Activated CD8-positive, alpha-beta T cell treated with anti-CD3 and anti-CD28 coated beads, Interleukin-2, amount 10 ng/mL, durations not matched to agents 7 days and 5 days (primary cell): ENCODE measurements around the gene PDRG1. TPM values are rescaled to one million over a fixed set of nuclear protein-coding genes. Genes with fewer than 3 reads are reported as not detected.
"Not testable (repeated sequence)": the region's sequence is repeated elsewhere in the genome, so short reads cannot be mapped to it uniquely, and the experiment has no call there.

Experiments
- ATAC-seq: fragments of 150-1000 bp; cut with Tn5 transposase; one replicate; pipeline ENCODE4 v1.10.0; 2021; ENCODE audit warnings: moderate library complexity
- CTCF ChIA-PET: fragments of 350-600 bp; sonication (Branson Sonifier 250); formaldehyde crosslinking; loops from one replicate; lab custom pipeline; 2021; ENCODE audit warnings: antibody characterized with exemption; lab: Charles Lee
- POLR2A ChIA-PET: fragments of 350-600 bp; sonication (Branson Sonifier 250); formaldehyde crosslinking; loops from one replicate; lab custom pipeline; 2021; ENCODE audit warnings: antibody characterized with exemption; lab: Charles Lee
- DNase-seq: peaks from one replicate; pipeline ENCODE4 v3.0.0-alpha.2; 2020
- H3K27ac Mint-ChIP-seq: one replicate; pipeline ENCODE4 v1.8.0; 2021; ENCODE audit warnings: mild to moderate bottlenecking, mixed read lengths
- H3K27me3 Mint-ChIP-seq: one replicate; pipeline ENCODE4 v1.8.0; 2021; ENCODE audit warnings: low read depth, mixed read lengths
- H3K36me3 Mint-ChIP-seq: one replicate; pipeline ENCODE4 v1.8.0; 2021; ENCODE audit warnings: low read depth, mixed read lengths
- H3K4me1 Mint-ChIP-seq: one replicate; pipeline ENCODE4 v1.8.0; 2021; ENCODE audit warnings: low read depth, mixed read lengths
- H3K4me3 Mint-ChIP-seq: one replicate; pipeline ENCODE4 v1.8.0; 2021; ENCODE audit warnings: mild to moderate bottlenecking, mixed read lengths
- H3K9me3 Mint-ChIP-seq: one replicate; pipeline ENCODE4 v1.8.0; 2022; ENCODE audit warnings: mixed read lengths; ENCODE audit not compliant: insufficient read depth
- total RNA-seq, 2 experiments: library from RNA; stranded (reverse); gene quantifications; one replicate each; pipeline ENCODE4 v1.2.3, GENCODE V29; 2021

Gene PDRG1
- total RNA-seq, 2 experiments from 2014 or later: 15.0 to 16.1 TPM

GRCh38 chr20:31923388-31924331 lies 28.2 kb downstream of the PDRG1 start:
- DNase-seq (no peak), ATAC-seq (no peak)
- ChIA-PET CTCF (interaction anchor here (0.7 kb wide), 1 partner anchor 29 kb away, joined by 3 read pairs; no protein-coding TSS in a partner anchor), POLR2A (no interaction called here)
- peaks cover 11% of the 10 kb centered on the region for H3K27me3 Mint-ChIP-seq
- H3K36me3 Mint-ChIP-seq: no peaks in the 10 kb centered on the region
- H3K4me3 Mint-ChIP-seq: no peak overlapping the region
- H3K27ac Mint-ChIP-seq: no peak overlapping the region
- H3K4me1 Mint-ChIP-seq: peaks cover 4% of the 10 kb centered on the region
- no peaks in the 10 kb centered on the region for H3K9me3 Mint-ChIP-seq

DNA sequence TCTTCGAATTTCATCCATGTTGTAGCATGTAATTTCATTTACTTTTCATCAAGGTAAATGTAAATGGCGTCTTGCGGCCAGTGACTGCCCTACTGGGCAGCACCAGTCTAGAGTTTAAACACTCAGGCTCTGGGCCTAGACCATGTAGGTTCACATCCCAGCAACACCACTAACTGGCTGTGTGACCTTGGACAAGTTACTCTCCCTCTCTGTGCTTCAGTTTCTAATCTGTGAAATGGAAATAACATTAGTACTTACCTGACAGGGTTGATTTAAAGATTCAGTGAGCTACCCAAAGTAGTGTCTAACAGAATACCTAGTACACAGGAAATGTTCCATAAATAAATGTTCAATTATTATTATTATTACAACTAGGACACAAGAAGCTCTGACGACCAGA lies 29.3 kb downstream of the PDRG1 start:
- Mint-ChIP-seq H3K4me3 (no peak overlapping the region), H3K4me1 (peaks cover 4% of the 10 kb centered on the region), H3K36me3 (no peaks in the 10 kb centered on the region), H3K9me3 (no peaks in the 10 kb centered on the region), H3K27ac (no peak overlapping the region), H3K27me3 (peaks cover 15% of the 10 kb centered on the region)
- no peak for DNase-seq
- CTCF ChIA-PET: no interaction called here
- POLR2A ChIA-PET: no interaction called here
- ATAC-seq: no peak

DNA sequence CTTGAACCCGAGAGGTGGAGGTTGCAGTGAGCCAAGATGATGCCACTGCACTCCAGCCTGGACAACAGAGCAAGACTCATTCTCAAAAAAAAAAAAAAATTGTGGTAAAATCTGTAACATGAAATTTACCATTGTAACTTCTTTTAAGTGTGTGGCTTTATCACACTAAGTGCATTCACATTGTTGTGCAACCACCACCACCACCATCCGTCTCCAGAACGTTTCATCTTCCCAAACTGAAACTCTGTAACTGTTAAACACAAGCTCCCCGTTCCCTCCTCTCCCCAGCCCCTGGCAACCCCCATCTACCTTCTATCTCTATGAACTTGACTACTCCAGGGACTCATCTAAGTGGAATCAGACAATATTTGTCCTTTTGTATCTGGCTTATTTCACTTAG lies 29.7 kb downstream of the PDRG1 start:
- ATAC-seq (no peak), DNase-seq (no peak)
- H3K27ac Mint-ChIP-seq: no peak overlapping the region
- ChIA-PET POLR2A (no interaction called here), CTCF (no interaction called here)
- H3K9me3 Mint-ChIP-seq: no peaks in the 10 kb centered on the region
- no peak overlapping the region for H3K4me3 Mint-ChIP-seq
- H3K27me3 Mint-ChIP-seq: peaks cover 12% of the 10 kb centered on the region
- H3K4me1 Mint-ChIP-seq: peaks cover 4% of the 10 kb centered on the region
- no peaks in the 10 kb centered on the region for H3K36me3 Mint-ChIP-seq

DNA sequence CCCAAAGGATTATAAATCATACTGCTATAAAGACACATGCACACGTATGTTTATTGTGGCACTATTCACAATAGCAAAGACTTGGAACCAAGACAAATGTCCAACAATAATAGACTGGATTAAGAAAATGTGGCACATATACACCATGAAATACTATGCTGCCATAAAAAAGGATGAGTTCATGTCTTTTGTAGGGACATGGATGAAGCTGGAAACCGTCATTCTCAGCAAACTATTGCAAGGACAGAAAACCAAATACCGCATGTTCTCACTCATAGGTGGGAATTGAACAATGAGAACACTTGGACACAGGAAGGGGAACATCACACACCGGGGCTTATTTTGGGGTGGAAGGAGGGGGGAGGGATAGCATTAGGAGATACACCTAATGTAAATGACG lies 30.4 kb downstream of the PDRG1 start:
- H3K27ac Mint-ChIP-seq, POLR2A ChIA-PET, DNase-seq, CTCF ChIA-PET, H3K36me3 Mint-ChIP-seq, ATAC-seq, H3K4me3 Mint-ChIP-seq, H3K9me3 Mint-ChIP-seq, H3K4me1 Mint-ChIP-seq: not testable (repeated sequence)
- H3K27me3 Mint-ChIP-seq: peaks cover 12% of the 10 kb centered on the region

DNA sequence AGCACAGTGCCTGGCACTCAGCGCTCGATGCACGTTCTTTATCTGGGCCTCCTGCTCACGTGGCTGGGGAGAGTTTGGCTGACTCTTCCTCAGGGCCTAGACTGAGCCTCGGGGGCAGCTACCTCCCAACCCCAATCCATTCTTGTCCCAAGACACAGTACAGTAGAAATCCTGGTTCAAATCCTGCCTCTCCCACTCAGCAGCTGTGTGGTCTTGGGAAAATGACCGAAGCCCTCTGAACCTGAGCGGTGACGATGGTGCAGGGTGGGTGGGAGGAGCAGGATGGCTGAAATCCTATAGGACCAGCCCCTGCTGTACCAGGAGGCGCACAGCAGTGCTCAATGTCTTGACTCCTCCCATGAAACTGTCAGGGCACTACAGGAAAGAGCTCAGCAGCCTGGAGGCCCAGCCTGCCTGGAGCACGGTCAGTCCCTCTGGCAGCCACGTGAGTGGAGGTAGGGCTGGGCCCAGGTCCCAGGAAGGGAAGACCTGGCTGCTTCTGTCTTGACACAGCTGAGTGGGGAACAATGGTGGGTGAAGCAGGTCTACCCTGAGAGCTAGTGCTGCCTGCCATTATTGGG lies 31.5 kb downstream of the PDRG1 start:
- ChIA-PET CTCF (no interaction called here), POLR2A (no interaction called here)
- no peaks in the 10 kb centered on the region for H3K9me3 Mint-ChIP-seq
- ATAC-seq: no peak
- no peak overlapping the region for H3K4me3 Mint-ChIP-seq
- peaks cover 12% of the 10 kb centered on the region for H3K27me3 Mint-ChIP-seq
- no peak for DNase-seq
- H3K27ac Mint-ChIP-seq: no peak overlapping the region
- no peaks in the 10 kb centered on the region for H3K36me3 Mint-ChIP-seq
- peaks cover 4% of the 10 kb centered on the region for H3K4me1 Mint-ChIP-seq

DNA sequence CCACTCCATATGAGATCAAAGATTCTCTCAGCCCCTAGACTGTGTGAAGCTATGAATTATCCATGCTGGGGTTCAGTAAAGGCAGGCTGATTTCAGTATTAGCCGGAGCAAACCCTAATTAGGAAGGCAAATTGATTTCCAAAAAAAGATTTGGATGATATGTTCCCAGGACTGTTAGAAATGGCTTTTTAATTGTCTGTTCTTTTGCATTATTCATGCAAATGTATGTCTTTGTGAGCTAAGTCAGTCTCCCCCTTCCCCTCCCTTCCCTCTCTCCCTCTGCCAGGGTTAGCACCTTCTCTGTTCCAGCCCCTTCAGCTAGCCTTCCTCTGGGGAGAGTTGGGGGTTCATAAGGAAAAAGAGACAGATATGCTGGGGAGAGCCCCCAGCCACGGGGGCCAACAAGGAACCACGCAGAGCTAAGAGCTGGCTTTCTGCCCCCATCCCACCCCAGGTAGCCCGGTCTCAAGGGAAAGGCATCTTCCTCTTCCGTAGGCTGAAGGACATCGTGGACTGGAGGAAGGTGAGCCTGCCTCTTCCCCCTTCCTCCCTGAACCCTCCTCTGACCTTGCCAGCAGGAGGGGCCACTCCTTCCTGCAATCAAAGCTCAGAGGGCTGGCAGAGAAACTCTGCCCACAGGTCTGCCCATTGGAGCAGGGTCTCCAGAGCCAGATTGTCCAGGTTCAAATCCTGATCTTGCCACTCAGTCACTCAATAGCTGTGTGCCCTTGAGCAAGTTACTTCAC lies 32.3 kb downstream of the PDRG1 start:
- no peaks in the 10 kb centered on the region for H3K36me3 Mint-ChIP-seq
- no peak overlapping the region for H3K4me3 Mint-ChIP-seq
- ChIA-PET CTCF (interaction anchor here (1.4 kb wide), 1 partner anchor 73 kb away, joined by 3 read pairs; no protein-coding TSS in a partner anchor), POLR2A (no interaction called here)
- no peak overlapping the region for H3K27ac Mint-ChIP-seq
- no peaks in the 10 kb centered on the region for H3K9me3 Mint-ChIP-seq
- ATAC-seq: no peak
- H3K4me1 Mint-ChIP-seq: peaks cover 4% of the 10 kb centered on the region
- no peak for DNase-seq
- peaks cover 12% of the 10 kb centered on the region for H3K27me3 Mint-ChIP-seq

DNA sequence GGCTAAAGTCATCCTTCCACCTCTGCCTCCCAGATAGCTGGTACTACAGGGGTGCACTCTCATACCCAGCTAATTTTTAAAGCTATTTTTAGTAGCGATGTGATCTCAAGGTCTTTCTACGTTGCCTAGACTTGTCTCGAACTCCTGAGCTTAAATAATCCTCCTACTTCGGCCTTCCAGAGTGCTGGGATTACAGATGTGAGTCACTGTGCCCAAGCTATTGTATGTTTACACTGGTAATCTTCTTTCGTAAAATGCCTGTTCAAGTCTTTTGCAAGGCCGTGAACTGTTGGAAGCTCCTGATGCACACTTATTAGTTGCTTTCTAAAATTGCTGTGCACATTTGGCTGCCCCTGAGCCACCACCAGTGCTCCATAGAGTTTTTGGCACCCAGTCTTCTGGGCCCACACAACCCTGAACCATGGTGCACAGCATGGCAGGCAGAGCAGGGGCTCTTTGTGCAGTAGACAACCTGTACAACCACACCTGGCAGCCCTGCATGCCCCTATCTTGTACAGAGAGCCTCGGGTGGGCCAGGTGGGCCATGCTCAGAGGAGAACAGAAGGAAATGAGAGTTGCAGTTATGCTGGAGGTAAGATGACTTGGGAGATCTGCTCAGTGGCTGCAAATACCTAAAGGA lies 33.3 kb downstream of the PDRG1 start:
- ATAC-seq: no peak
- CTCF ChIA-PET: interaction anchor here (1.4 kb wide), 1 partner anchor 72 kb away, joined by 3 read pairs; no protein-coding TSS in a partner anchor
- DNase-seq: no peak
- POLR2A ChIA-PET: no interaction called here
- Mint-ChIP-seq H3K9me3 (no peaks in the 10 kb centered on the region), H3K36me3 (no peaks in the 10 kb centered on the region), H3K27me3 (peaks cover 12% of the 10 kb centered on the region), H3K4me1 (no peaks in the 10 kb centered on the region), H3K4me3 (no peak overlapping the region), H3K27ac (no peak overlapping the region)

DNA sequence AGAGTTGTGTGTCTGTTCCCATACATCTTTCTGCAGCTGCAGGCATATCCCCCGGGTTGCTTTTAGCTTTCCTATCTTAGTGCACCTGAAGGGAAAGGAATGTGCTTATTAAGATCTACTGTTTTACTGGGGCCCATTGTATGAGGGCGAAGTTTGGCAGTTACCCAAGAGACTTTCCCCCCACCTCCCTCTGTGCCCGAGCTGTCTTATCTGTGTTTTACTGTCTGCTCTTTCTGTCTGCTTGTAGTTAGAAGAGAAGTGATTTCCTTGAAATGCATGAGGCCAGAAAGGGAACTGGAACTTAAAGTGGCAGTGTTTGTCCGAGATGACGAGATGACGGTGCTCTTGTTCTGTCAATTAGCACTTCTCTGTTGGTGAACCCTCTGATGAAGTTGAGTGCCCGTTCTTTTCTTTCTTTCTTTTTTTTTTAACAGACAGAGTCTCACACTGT lies 33.9 kb downstream of the PDRG1 start:
- peaks cover 12% of the 10 kb centered on the region for H3K27me3 Mint-ChIP-seq
- H3K4me1 Mint-ChIP-seq, H3K27ac Mint-ChIP-seq, ATAC-seq, DNase-seq, POLR2A ChIA-PET, H3K4me3 Mint-ChIP-seq, H3K9me3 Mint-ChIP-seq, H3K36me3 Mint-ChIP-seq: not testable (repeated sequence)
- CTCF ChIA-PET: interaction anchor here (1.4 kb wide), 1 partner anchor 71 kb away, joined by 3 read pairs; no protein-coding TSS in a partner anchor

DNA sequence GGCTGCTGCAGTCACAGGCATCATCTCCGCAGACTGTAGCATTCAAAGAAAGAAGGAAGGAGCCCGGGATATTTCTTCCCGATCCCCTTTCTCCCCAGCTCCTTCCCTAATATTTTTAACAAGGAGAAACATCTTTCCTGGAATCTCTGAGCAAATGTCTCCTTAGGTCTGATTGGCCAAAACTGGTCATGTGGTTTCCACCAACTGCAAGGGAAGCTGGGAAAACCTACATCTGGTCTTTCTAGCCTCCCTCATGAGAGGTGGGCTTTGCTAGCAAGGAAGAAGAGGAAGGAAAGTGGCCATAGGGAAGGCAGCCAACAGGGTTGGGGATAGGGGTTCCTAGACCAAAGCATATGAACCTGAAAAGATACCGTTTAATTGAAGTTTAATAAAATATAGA lies 35.1 kb downstream of the PDRG1 start:
- DNase-seq: no peak
- Mint-ChIP-seq H3K27ac (no peak overlapping the region), H3K27me3 (peaks cover 12% of the 10 kb centered on the region), H3K9me3 (no peaks in the 10 kb centered on the region), H3K36me3 (no peaks in the 10 kb centered on the region), H3K4me1 (no peaks in the 10 kb centered on the region), H3K4me3 (no peak overlapping the region)
- POLR2A ChIA-PET: no interaction called here
- CTCF ChIA-PET: no interaction called here
- ATAC-seq: no peak

GRCh38 chr20:31915491-31916280 lies 36.2 kb downstream of the PDRG1 start:
- H3K4me1 Mint-ChIP-seq: no peaks in the 10 kb centered on the region
- DNase-seq: no peak
- H3K9me3 Mint-ChIP-seq: no peaks in the 10 kb centered on the region
- peaks cover 12% of the 10 kb centered on the region for H3K27me3 Mint-ChIP-seq
- ChIA-PET POLR2A (no interaction called here), CTCF (no interaction called here)
- no peak for ATAC-seq
- no peak overlapping the region for H3K4me3 Mint-ChIP-seq
- H3K27ac Mint-ChIP-seq: no peak overlapping the region
- H3K36me3 Mint-ChIP-seq: no peaks in the 10 kb centered on the region

DNA sequence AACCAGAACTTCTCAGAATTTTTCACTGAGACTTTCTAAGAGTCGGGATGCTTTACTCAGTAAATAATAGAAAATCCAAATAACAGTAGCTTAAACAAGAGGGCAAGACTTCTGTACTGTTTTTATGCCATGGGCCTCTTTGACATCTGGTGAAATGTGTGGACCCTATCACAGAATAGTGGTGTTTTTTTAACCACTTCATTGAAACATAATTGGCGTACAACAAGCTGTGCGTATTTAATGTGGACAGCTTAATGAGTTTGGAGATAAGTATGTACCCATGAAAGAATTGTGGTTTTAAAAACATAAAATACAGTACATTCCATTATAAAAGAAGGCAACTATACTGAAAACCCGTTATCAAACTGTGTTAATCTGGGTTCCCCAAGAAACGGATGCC lies 37.7 kb downstream of the PDRG1 start:
- ChIA-PET POLR2A (interaction anchor here (0.8 kb wide), 1 partner anchor 26 kb away, joined by 3 read pairs; no protein-coding TSS in a partner anchor), CTCF (no interaction called here)
- Mint-ChIP-seq H3K4me1 (no peaks in the 10 kb centered on the region), H3K27me3 (peaks cover 6% of the 10 kb centered on the region), H3K9me3 (no peaks in the 10 kb centered on the region), H3K4me3 (no peak overlapping the region), H3K27ac (no peak overlapping the region), H3K36me3 (no peaks in the 10 kb centered on the region)
- no peak for ATAC-seq
- DNase-seq: no peak
